ENCODE results near the gene UNC13A.

The UNC13A gene

DNA sequence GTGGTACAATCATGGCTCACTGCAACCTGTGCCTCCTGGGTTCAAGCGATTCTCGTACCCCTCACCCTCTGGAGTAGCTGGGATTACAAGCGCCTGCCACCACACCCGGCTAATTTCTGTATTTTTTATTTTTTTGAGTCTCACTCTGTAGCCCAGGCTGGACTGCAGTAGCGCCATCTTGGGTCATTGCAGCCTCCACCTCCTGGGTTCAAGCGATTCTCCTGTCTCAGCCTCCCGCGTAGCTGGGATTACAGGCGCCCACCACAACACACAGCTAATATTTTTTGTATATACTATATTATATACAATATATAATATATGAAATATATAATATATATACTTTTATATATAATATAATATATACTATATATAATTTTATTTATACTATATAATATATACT is 80.2 kb downstream of the UNC13A start:
- ChIA-PET CTCF (interaction anchor here (2.4 to 6.0 kb wide), 4 partner anchors 8 to 251 kb away, joined by 8 to 23 read pairs (median 18); partner anchors contain the start of gene RPL18A), POLR2A (no interaction called here)
- TF ChIP-seq, protein P1, sequence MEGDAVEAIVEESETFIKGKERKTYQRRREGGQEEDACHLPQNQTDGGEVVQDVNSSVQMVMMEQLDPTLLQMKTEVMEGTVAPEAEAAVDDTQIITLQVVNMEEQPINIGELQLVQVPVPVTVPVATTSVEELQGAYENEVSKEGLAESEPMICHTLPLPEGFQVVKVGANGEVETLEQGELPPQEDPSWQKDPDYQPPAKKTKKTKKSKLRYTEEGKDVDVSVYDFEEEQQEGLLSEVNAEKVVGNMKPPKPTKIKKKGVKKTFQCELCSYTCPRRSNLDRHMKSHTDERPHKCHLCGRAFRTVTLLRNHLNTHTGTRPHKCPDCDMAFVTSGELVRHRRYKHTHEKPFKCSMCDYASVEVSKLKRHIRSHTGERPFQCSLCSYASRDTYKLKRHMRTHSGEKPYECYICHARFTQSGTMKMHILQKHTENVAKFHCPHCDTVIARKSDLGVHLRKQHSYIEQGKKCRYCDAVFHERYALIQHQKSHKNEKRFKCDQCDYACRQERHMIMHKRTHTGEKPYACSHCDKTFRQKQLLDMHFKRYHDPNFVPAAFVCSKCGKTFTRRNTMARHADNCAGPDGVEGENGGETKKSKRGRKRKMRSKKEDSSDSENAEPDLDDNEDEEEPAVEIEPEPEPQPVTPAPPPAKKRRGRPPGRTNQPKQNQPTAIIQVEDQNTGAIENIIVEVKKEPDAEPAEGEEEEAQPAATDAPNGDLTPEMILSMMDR (IDR thresholded peaks at IDR 0.05; ENCODE audit: control extremely low read depth, extremely low read depth, low read depth, missing control alignments) = no peak
- no peak for DNase-seq (ENCODE audit: extremely low spot score)

DNA sequence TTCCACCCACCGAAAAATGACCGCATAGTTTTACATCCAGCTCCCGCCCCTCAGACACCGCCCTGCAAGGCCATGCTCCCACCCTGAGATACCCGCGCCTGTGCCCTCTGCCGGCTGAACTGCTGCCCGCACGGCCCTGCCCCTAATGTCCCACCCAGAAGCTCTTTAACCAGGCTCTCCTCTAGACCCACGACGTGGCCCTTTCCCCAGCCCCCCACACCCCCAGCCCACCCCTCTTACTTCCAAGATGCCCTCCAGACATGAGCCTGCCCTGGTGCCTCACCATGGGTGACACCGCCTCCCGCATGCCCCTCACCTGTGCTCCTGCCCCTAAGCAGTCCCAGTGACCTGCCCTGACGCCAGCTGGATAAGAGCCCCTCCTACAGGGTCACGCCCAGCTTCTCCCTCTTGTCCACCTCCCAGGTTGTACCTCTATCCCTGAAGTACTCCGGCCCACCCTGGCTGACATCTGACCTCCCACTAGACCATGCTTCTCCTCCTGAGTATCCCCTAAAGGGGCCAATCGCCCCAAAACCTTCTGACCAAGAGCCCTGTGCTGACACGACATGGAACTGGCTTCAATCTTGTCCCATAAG is 81.5 kb downstream of the UNC13A start:
- CTCF ChIA-PET = interaction anchor here (0.8 to 6.0 kb wide), 20 partner anchors 9 to 252 kb away, joined by 3 to 43 read pairs (median 4); partner anchors contain the start of gene RPL18A
- no peak for DNase-seq (ENCODE audit: extremely low spot score)
- POLR2A ChIA-PET = no interaction called here
- TF ChIP-seq, protein P1 (IDR thresholded peaks at IDR 0.05; ENCODE audit: control extremely low read depth, extremely low read depth, low read depth, missing control alignments) = no peak

DNA sequence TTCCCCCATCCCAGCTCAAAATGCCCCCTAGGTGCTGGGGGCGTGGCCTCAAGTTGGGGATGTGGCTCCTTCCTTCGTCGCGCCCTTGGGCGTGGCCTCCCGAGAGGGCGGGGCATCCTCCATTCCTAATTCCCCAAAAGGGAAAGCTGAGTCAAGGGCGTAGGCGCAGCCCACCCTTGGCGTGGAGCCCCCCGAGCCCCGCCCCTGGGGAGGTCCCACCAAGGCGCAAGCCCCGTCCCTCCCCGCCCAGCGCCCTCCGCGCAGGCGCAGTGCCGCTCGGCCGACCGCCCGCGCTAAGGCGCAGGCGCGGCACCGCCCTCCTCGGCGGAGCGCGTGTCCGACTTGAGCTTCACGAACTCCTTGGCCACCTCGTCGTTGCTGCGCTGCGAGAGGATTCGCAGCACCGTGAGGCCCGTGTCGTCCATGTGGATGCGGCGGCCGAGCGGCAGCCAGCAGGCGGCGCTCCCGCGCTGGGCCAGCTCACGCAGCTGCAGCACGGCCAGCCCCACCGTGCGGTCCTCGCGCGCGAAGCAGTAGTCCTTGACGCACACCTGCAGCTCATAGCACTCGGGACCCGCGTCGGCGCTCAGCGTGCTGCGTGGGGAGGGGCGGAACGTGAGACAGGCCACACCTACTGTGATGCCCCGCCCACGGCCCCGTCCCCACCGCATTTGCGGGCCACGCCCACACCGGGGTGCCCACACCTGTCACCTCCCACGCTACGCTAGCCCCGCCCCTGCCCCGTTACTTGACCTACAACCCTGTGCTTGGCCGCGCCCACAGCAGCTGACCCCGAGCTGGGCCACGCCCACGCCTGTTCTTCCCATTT is 82.2 kb downstream of the UNC13A start:
- POLR2A ChIA-PET = interaction anchor here (0.6 kb wide), 1 partner anchor 187 kb away, joined by 3 read pairs; no protein-coding TSS in a partner anchor
- DNase-seq (ENCODE audit: extremely low spot score) = peak; percentile 96
- TF ChIP-seq, protein P1 (IDR thresholded peaks at IDR 0.05; ENCODE audit: control extremely low read depth, extremely low read depth, low read depth, missing control alignments) = peak; percentile 42
- CTCF ChIA-PET = interaction anchor here (0.7 to 6.0 kb wide), 23 partner anchors 10 to 253 kb away, joined by 3 to 43 read pairs (median 4); partner anchors contain the start of gene RPL18A

DNA sequence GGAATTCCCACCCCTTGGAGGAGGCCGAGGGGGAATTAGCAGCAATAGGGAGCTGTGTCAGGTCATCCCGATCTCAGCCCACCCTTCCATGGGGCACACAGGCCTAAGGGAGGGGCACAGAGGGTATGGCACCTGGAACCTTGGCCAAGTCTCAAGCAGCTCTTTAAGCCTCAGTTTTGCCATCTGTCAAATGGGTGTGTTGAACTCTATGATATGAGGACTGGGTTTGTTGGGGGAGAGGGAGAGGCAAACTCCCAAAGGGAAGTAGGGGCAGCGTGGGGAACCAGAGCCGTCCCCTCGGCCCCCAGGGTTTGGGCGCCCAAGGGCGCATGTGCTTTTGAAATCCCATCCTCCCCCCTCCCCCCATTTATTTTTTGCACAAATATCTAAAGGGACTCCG is 83.0 kb downstream of the UNC13A start:
- POLR2A ChIA-PET = interaction anchor here (0.6 kb wide), 1 partner anchor 164 kb away, joined by 3 read pairs; no protein-coding TSS in a partner anchor
- DNase-seq (ENCODE audit: extremely low spot score) = no peak
- CTCF ChIA-PET = interaction anchor here (1.3 to 6.0 kb wide), 12 partner anchors 15 to 254 kb away, joined by 3 to 43 read pairs (median 6); partner anchors contain the start of gene RPL18A
- TF ChIP-seq, protein P1 (IDR thresholded peaks at IDR 0.05; ENCODE audit: control extremely low read depth, extremely low read depth, low read depth, missing control alignments) = no peak

DNA sequence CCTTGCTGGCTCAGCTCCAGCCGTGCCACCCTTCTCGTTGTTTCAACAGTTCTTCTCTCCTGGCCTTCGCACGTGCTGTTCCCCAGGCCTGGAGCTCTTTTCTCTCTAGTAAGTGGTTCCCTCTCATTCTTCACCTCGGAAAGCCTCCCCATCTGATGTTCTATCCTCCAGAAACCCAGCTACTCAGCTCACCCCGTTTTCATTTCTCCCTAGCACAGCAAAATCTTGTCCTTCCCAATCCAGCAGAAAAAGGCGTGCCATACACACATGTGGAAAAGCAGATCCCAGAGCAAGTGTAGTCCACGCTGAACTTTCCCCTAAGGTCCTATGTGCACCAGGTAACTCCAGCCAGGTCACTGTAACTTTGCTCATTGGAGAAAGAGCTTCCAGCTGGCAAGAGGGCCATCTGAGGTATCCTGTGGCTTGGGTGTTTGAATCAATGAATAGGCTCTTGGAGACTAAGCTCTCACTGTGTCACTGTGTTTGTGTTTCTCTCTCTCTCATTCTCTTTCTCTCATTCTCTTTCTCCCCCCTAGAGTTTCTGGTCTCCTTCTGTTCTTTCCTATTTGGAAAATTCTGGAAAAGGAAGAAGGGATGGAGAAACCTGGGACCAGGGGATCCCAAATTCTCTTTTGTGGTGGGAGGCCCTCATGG is 83.7 kb downstream of the UNC13A start:
- ChIA-PET POLR2A (interaction anchor here (0.6 kb wide), 1 partner anchor 164 kb away, joined by 3 read pairs; no protein-coding TSS in a partner anchor), CTCF (interaction anchor here (0.7 to 6.0 kb wide), 11 partner anchors 9 to 251 kb away, joined by 3 to 43 read pairs (median 4); partner anchors contain the start of gene PGLS)
- TF ChIP-seq, protein P1 (IDR thresholded peaks at IDR 0.05; ENCODE audit: control extremely low read depth, extremely low read depth, low read depth, missing control alignments) = no peak
- DNase-seq (ENCODE audit: extremely low spot score) = no peak
